ENCODE measurements around the gene CEP112. TPM values are rescaled to one million over a fixed set of nuclear protein-coding genes. Genes with fewer than 3 reads are reported as not detected.

The CEP112 gene
- polyA plus RNA-seq, 1 donor (not counting 4 experiments of a cell fraction or from before 2014, with no cell fraction given): 2.6 TPM

DNA sequence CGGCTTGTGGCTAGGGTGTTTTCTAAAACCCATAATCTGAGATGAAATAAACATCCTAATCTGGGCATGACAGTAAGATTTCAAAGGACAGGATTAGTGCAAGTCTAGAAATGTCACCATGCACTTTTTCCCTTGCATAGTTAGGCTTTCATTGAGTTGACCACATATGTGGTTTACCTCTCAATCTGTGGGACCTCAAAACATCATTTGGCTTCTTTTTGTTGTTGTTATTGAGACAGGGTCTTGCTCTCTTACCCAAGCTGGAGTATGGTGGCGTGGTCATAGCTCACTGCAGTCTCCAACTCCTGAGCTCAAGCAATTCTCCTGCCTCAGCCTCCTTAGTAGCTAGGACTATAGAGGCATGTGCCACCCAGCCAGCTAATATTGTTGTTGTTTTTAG is 197.8 kb downstream of the CEP112 start:
- Histone ChIP-seq H3K9me1 (ENCODE audit: control insufficient read depth, extremely low read depth, insufficient read depth, low read length) (no peaks in the 10 kb centered on the region), H3K27ac (ENCODE audit: control insufficient read depth, insufficient read depth, low read length) (no peak overlapping the region), H4K20me1 (ENCODE audit: control insufficient read depth, extremely low read depth, insufficient read depth, low read length) (no peaks in the 10 kb centered on the region), H3K4me2 (ENCODE audit: control insufficient read depth, extremely low read depth, insufficient read depth, low read depth, low read length) (no peak overlapping the region), H3K4me1 (ENCODE audit: control insufficient read depth, extremely low read depth, insufficient read depth, low read length) (no peaks in the 10 kb centered on the region), H3K27me3 (ENCODE audit: control insufficient read depth, extremely low read depth, insufficient read depth, low read length) (no peaks in the 10 kb centered on the region), H2AFZ (ENCODE audit: control insufficient read depth, low read length) (no peak overlapping the region), H3K79me2 (ENCODE audit: control insufficient read depth, insufficient read depth, low read length) (no peaks in the 10 kb centered on the region), H3K36me3 (ENCODE audit: control insufficient read depth in 2 of 2, extremely low read depth in 1 of 2, insufficient read depth in 2 of 2, low read length in 2 of 2) (no peaks in the 10 kb centered on the region), H3K9ac (ENCODE audit: control insufficient read depth, extremely low read depth, insufficient read depth, low read length) (no peak overlapping the region), H3K4me3 (ENCODE audit: control insufficient read depth in 2 of 3, extremely low read depth in 1 of 3, insufficient read depth in 2 of 3, low read depth in 1 of 3, low read length in 3 of 3) (no peak overlapping the region), H3K9me3 (ENCODE audit: control insufficient read depth, low read depth, low read length) (no peaks in the 10 kb centered on the region)
- no peak for DNase-seq (ENCODE audit: low read depth, low spot score)
- FAIRE-seq: no peak
- dilution Hi-C loops (cut with MboI; ENCODE audit: extremely low pct_ligation_motif_present, low sequenced_read_pairs): no loop called here
- TF ChIP-seq, protein P1, sequence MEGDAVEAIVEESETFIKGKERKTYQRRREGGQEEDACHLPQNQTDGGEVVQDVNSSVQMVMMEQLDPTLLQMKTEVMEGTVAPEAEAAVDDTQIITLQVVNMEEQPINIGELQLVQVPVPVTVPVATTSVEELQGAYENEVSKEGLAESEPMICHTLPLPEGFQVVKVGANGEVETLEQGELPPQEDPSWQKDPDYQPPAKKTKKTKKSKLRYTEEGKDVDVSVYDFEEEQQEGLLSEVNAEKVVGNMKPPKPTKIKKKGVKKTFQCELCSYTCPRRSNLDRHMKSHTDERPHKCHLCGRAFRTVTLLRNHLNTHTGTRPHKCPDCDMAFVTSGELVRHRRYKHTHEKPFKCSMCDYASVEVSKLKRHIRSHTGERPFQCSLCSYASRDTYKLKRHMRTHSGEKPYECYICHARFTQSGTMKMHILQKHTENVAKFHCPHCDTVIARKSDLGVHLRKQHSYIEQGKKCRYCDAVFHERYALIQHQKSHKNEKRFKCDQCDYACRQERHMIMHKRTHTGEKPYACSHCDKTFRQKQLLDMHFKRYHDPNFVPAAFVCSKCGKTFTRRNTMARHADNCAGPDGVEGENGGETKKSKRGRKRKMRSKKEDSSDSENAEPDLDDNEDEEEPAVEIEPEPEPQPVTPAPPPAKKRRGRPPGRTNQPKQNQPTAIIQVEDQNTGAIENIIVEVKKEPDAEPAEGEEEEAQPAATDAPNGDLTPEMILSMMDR (optimal IDR thresholded peaks at IDR 0.05 in 1 of 3, IDR thresholded peaks at IDR 0.05 in 1 of 3, conservative IDR thresholded peaks at IDR 0.05 in 1 of 3; ENCODE audit: extremely low read depth in 1 of 3, insufficient read depth in 2 of 3, low read length in 3 of 3): no peak
- TF ChIP-seq EZH2 (IDR thresholded peaks at IDR 0.05; ENCODE audit: low read length): no peak

DNA sequence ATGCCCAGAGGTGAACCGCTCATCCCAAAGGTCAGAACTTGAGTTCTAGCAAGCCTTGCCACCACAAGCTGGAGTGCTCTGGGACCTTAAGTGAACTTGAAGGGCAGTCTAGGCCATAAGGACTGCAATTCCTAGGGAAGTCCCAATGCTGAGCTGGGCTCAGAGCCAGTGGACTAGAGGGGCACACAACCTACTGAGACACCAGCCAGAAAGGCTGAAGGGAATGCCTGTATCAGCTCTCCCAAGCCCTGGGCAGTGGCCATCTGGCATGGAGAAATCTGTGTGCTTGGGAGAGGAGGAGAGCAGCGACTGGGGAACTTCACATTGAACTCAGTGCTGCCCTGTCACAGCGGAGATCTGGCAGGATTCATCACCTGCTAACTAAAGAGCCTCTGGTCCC is 201.3 kb downstream of the CEP112 start:
- DNase-seq (ENCODE audit: low read depth, low spot score) (no peak), FAIRE-seq (no peak)
- Histone ChIP-seq H4K20me1 (ENCODE audit: control insufficient read depth, extremely low read depth, insufficient read depth, low read length) (no peaks in the 10 kb centered on the region), H3K9me3 (ENCODE audit: control insufficient read depth, low read depth, low read length) (no peaks in the 10 kb centered on the region), H3K79me2 (ENCODE audit: control insufficient read depth, insufficient read depth, low read length) (no peaks in the 10 kb centered on the region), H3K4me1 (ENCODE audit: control insufficient read depth, extremely low read depth, insufficient read depth, low read length) (no peaks in the 10 kb centered on the region), H3K36me3 (ENCODE audit: control insufficient read depth in 2 of 2, extremely low read depth in 1 of 2, insufficient read depth in 2 of 2, low read length in 2 of 2) (no peaks in the 10 kb centered on the region), H2AFZ (ENCODE audit: control insufficient read depth, low read length) (no peak overlapping the region), H3K9ac (ENCODE audit: control insufficient read depth, extremely low read depth, insufficient read depth, low read length) (no peak overlapping the region), H3K4me2 (ENCODE audit: control insufficient read depth, extremely low read depth, insufficient read depth, low read depth, low read length) (no peak overlapping the region), H3K9me1 (ENCODE audit: control insufficient read depth, extremely low read depth, insufficient read depth, low read length) (no peaks in the 10 kb centered on the region), H3K27ac (ENCODE audit: control insufficient read depth, insufficient read depth, low read length) (no peak overlapping the region), H3K27me3 (ENCODE audit: control insufficient read depth, extremely low read depth, insufficient read depth, low read length) (no peaks in the 10 kb centered on the region), H3K4me3 (ENCODE audit: control insufficient read depth in 2 of 3, extremely low read depth in 1 of 3, insufficient read depth in 2 of 3, low read depth in 1 of 3, low read length in 3 of 3) (no peak overlapping the region)
- dilution Hi-C loops (cut with MboI; ENCODE audit: extremely low pct_ligation_motif_present, low sequenced_read_pairs): no loop called here
- no peak for TF ChIP-seq EZH2 (IDR thresholded peaks at IDR 0.05; ENCODE audit: low read length)
- TF ChIP-seq, protein P1 (optimal IDR thresholded peaks at IDR 0.05 in 1 of 3, IDR thresholded peaks at IDR 0.05 in 1 of 3, conservative IDR thresholded peaks at IDR 0.05 in 1 of 3; ENCODE audit: extremely low read depth in 1 of 3, insufficient read depth in 2 of 3, low read length in 3 of 3): no peak

Data from keratinocyte (primary cell).